GM03348 (cell line): ENCODE results near the gene IYD.
"Not testable (repeated sequence)": the region's sequence is repeated elsewhere in the genome, so short reads cannot be mapped to it uniquely, and the experiment has no call there.

Source experiments
- DNase-seq: peaks from one replicate; pipeline ENCODE4 v3.0.0; 2012; ENCODE audit warnings: low spot score

Gene IYD

DNA sequence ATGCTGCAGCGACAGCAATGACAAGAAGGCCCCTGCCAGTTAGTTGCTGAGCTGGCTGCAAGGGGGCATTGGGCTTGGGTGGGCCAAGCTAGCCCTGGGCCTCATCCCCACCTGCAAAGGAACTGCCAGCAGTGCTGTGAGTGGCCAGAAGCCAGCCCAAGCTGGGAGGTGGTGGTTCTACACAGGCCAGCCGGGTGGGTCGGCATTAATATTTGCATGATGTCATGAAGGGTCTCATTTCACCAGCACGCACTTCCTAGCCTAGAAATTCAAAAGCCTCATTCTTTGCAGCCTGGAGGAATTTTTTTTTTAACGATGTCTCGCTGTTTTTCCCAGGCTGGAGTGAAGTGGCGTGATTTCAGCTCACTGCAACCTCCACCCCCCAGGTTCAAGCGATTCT is 62.0 kb downstream of the IYD start:
- no peak for DNase-seq

DNA sequence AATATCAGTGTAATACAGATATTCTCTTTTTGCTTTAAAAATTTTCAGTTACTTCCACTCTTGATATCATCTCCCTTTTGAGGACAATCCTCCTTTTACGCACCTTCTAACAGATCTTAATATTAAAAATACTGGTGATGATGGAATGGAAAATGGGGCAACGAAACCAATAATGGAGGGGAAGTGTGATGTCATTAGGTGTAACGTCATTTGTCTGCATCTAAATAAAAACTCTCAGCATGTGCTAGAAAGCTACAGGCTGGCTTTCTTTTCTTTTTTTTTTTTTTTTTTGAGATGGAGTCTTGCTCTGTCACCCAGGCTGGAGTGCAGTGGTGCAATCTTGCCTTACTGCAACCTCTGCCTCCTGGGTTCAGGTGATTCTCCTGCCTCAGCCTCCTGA is 66.5 kb downstream of the IYD start:
- no peak for DNase-seq

DNA sequence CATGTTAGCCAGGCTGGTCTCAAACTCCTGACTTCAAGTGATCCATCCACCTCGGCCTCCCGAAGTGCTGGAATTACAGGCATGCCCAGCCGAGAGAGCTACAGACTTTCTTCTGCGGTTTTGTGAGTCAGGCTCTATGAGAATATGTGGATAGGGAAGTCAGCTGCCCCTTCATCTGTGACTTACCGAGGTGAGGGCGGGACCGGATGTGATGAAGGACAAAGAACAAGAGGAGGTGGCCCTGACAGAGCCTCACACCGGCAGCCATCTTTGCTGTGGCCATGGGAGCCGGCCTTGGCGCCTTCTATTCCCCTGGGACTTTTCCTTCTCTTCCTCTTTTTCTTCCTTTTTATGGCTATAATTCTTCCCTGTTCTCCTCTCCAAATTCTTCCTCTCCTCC is 67.0 kb downstream of the IYD start:
- no peak for DNase-seq

DNA sequence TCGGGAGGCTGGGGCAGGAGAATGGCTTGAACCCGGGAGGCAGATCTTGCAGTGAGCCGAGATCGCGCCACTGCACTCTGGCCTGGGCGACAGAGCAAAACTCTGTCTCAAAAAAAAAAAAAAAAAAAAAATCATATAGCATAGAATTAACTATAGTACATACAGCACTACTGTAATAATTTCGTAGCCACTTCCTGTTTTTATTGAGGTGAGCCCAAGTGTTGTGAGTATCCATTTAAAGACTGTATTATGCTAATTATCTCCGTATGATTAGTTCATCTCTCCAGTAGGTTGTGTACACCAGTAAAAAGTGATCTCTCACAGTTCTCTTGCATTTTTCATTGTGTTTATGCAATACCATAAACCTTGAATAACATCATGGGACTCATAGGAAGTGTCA is 70.6 kb downstream of the IYD start:
- no peak for DNase-seq

DNA sequence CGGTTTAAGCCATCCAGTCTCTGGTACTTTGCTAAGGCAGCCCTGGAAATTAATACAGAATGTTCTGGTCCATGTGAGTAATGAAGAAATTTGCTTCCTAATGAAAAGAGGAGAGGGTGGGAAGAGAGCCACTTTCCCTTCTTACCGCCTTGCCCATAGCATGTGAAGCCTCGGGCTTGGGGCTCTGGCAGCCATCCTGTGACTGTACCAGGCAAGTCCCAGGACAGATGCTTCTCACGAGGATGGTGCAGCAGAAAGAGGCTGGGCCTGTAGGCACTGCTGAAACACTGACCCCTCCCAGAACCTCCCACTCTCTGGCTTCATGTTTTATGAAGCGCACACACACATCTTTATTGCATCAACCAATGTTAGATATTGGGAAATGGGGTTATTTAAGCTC is 74.8 kb downstream of the IYD start:
- peak; percentile 14 for DNase-seq

DNA sequence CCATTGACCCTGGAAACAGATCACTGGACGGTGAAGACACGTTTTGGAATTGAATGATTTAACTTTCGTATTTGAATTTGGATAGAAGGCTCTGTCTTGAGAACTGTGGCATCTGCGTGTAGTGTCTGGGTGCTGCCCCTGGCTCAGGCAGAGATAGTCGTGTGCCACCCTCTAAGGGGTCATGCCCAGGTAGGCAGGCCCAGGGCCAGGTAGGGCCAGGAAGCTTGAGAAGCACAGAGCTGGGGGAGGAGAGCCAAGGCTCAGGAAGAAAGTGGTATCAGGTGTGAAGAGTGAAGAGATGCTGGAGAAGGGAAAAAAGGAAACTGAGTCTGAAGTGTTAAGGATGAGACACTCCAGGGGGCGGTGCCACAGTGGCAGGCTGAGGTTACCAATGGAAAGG is 75.5 kb downstream of the IYD start:
- no peak for DNase-seq

DNA sequence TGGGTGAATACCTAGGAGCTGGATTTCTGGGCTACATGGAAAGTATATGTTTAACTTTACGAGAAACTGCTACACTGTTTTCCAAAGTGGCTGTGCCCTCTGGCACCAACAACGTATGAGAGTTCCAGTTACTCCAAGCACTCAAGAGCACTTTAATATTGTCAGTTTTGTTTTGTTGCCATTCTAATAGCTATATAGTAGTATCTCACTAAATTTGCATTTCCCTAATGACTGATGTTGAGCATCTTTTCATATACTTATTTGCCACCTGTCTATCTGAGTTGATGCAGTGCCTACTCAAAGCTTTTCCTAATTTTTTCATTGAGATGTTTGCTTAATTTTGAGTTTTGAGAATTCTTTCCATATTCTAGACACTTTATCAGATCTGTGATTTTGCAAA is 76.7 kb downstream of the IYD start:
- no peak for DNase-seq

DNA sequence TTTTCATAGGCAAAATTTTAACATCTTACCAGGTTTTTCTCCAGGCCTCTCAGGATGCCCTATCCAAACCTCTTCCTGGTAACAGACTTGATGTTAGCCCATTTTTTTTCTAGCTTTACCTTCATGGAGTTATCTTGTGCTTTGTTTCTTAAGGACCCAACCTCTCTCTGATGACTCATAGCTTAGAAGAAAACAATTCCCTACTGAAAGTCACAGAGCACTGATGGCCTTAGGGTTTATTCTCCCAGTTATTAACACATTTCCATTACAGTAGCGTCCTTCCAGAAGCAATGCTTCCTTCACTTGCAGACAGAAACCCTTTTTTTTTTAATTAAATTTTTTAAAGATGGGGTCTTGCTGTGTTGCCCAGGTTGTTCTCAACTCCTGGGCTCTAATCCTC is 79.4 kb downstream of the IYD start:
- no peak for DNase-seq

DNA sequence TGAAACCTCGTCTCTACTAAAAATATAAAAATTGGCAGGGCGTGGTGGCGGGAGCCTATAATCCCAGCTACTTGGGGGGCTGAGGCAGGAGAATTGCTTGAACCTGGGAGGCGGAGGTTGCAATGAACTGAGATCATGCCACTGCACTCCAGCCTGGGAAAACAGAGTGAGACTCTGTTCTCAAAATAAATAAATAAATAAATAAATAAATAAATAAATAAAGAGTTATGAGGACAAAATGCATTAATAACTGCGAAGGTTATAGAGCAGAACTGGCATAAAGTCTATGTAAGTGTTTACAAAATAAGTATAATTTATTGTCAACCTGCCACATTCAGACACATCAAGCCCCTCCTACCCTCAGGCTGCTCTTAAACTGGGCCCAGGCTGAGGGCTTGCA is 80.2 kb downstream of the IYD start:
- DNase-seq: not testable (repeated sequence)

DNA sequence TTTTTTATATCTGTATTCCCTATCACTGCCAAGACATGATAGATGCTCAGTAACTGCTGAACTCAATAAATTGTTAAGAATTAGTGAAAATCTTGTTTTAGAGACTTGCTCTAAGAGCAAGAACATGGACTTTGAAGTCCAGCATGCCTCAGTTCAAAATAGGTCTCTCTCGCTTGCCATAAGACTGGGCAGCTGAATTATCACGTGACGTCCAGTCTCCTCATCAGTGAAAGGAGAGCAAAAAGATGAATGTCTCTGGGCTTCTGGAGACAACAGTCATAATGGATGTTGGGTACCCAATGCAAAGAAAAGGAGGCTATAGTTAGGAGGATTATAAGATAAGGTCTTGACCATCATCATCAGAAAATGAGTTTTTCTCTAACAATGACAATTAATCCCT is 82.1 kb downstream of the IYD start:
- no peak for DNase-seq

DNA sequence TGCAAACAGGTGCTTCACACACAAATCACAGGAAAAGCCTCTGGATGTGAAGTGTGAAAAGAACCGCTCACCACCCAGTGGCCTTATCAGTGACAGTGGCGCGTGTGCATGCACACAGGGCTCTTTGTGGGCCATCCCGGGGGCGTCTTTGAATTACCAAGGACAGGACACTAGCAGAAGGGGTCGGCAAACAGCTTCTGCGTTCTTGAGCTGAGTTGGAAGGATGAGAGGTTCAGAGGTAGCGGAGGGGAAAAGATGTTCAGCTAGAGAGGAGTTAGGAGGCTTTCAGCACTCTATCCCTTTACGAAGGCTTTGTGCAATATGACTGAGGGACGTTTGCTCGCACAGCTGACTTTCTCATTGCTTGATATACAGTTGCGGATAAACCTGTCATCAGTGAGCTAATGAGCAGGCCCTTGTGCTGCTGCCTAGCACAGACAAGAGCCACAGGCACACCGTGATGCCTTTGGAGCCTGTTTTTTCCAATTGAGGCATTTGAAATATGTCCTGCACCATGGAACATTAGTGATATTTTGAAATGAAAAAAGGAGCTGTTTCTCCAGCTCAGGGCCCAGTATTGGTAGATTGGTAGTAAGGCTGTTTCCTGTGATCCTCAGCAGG is 83.1 kb downstream of the IYD start:
- no peak for DNase-seq

DNA sequence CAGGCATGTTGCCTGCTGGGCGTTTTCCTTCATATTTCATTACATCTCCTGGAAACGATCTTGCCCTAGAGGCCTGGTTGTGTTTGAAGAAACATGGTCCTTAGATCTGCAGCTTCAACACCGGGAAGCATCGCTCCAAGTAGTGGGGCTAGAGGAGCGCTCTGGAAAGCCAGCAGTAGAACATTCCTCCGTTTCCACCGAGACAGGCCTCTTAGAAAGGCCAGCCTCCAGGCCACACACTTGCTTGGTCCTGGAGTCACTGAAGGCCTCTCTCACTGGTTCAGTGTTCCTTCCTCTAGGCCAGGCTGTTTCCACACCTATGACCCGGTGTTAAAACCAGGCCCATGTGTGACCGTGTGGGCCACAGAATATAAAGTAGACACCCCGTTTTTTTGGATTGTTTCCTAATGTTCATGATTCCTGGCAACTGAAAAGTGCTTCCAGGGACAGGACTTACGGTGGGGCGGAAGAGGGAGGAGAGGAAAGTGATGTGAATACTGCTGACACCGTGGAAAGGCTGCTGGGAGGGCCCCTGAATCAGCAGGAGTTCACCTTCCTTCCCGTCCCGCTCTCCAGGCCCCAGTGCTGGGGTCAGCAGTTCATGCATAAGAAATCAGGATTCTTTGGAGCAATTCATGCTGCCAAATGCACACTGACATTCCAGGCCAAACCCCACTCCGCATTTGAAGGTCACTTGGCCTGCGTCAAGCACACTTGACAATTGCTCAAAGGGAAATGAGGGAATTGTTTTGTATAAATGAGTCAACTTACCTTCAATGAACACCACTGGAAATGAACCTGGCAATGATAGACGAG is 83.8 kb downstream of the IYD start:
- DNase-seq: no peak

DNA sequence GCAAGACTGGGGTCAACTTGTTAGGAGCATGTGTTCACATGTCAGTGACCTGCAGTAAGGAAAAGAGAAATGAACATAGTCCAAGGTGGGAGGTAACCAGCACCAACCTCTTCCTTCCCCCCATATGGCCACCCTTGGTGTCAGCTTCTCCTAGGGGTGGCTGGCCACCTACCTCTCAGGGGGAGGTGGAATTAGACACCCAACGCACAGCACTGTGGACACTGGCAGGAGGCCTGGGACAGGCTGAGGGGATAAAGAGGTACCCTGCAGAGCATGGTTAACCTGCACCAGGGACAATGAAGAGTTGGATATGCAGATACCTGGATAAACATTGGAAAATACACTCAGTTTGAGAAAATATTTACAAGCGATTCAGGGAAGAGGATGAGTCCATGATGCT is 84.5 kb downstream of the IYD start:
- no peak for DNase-seq
